SK-N-SH (cell line): ENCODE measurements around the gene PTGFRN.

Source experiments
- EP300 ChIP-seq, 2 experiments: IDR thresholded peaks; 2 replicates each; pipeline versions ENCODE4 v1.4.0 to v1.6.1; 2012; ENCODE audit warnings: borderline replicate concordance in 1 of 2, low read depth in 1 of 2, low read length in 1 of 2
- EZH2phosphoT487 ChIP-seq: fragments of 200-600 bp; sonication (generic); IDR thresholded peaks from 2 replicates; pipeline ENCODE4 v1.6.1; 2017; ENCODE audit warnings: low read depth, mixed run types, mild to moderate bottlenecking, antibody characterized with exemption, moderate library complexity, borderline replicate concordance
- FOSL2 ChIP-seq: IDR thresholded peaks from 2 replicates; pipeline ENCODE4 v1.4.0; 2012; ENCODE audit warnings: low read depth, mild to moderate bottlenecking, moderate library complexity, borderline replicate concordance
- JUND ChIP-seq: IDR thresholded peaks from 2 replicates; pipeline ENCODE4 v1.4.0; 2012
- MXI1 ChIP-seq: IDR thresholded peaks from 2 replicates; pipeline ENCODE4 v1.6.1; 2012; ENCODE audit warnings: mild to moderate bottlenecking, low read depth, low read length, improper control_type of control experiment
- NRF1 ChIP-seq: IDR thresholded peaks from 2 replicates; pipeline ENCODE4 v1.6.1; 2012; ENCODE audit warnings: low read depth, mild to moderate bottlenecking, low read length
- POLR2AphosphoS5 ChIP-seq: IDR thresholded peaks from 2 replicates; pipeline ENCODE4 v1.6.1; 2012; ENCODE audit warnings: low read depth, low read length
- RAD21 ChIP-seq: IDR thresholded peaks from 2 replicates; pipeline ENCODE4 v1.6.1; 2012; ENCODE audit warnings: mild to moderate bottlenecking, low read length
- RXRA ChIP-seq: IDR thresholded peaks from 2 replicates; pipeline ENCODE4 v1.4.0; 2012; ENCODE audit warnings: low read depth, mild to moderate bottlenecking, borderline replicate concordance
- SIN3A ChIP-seq: IDR thresholded peaks from 2 replicates; pipeline ENCODE4 v1.6.1; 2012; ENCODE audit warnings: low read depth, mild to moderate bottlenecking, low read length, moderate library complexity, borderline replicate concordance
- TAF1 ChIP-seq: IDR thresholded peaks from 2 replicates; pipeline ENCODE4 v1.6.1; 2012; ENCODE audit warnings: low read depth, mild to moderate bottlenecking, low read length, moderate library complexity, borderline replicate concordance
- TF ChIP-seq, protein P1 (sequence below): fragments of 200-600 bp; sonication (generic); IDR thresholded peaks from 2 replicates; pipeline ENCODE4 v1.6.1; 2017; ENCODE audit warnings: antibody characterized with exemption, mild to moderate bottlenecking, moderate library complexity
- TF ChIP-seq, protein P2 (sequence below): IDR thresholded peaks from 2 replicates; pipeline ENCODE4 v1.6.1; 2012; ENCODE audit warnings: mild to moderate bottlenecking, low read depth, low read length, moderate library complexity
- TF ChIP-seq, protein P3 (sequence below): IDR thresholded peaks from 2 replicates; pipeline ENCODE4 v1.4.0; 2012; ENCODE audit warnings: low read depth, borderline replicate concordance

DNA sequence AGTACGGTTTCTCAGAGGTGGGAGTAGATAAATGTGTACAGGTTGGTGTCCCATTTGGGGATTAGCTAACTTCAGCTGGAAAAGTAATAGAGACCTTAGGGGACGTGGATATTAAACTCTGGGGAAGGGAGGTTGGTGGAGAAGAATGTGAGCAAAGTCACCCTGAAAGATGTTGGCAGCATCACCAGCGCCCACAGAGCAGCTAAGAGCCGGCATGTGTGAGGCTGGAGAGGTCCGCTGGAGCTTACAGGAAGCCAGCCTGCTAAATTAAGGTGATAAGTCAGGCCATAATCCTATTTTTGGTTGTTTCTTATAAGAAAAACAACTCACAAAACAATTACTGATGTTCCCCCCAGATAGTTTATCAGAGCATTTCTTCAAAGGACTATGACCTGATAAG is 12.2 kb downstream of the PTGFRN start:
- TF ChIP-seq, protein P1, sequence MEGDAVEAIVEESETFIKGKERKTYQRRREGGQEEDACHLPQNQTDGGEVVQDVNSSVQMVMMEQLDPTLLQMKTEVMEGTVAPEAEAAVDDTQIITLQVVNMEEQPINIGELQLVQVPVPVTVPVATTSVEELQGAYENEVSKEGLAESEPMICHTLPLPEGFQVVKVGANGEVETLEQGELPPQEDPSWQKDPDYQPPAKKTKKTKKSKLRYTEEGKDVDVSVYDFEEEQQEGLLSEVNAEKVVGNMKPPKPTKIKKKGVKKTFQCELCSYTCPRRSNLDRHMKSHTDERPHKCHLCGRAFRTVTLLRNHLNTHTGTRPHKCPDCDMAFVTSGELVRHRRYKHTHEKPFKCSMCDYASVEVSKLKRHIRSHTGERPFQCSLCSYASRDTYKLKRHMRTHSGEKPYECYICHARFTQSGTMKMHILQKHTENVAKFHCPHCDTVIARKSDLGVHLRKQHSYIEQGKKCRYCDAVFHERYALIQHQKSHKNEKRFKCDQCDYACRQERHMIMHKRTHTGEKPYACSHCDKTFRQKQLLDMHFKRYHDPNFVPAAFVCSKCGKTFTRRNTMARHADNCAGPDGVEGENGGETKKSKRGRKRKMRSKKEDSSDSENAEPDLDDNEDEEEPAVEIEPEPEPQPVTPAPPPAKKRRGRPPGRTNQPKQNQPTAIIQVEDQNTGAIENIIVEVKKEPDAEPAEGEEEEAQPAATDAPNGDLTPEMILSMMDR = no peak
- TF ChIP-seq FOSL2 (no peak), JUND (no peak), POLR2AphosphoS5 (no peak), EP300 (IDR thresholded peaks at IDR 0.05; ENCODE audit: borderline replicate concordance in 1 of 2, low read depth in 1 of 2, low read length in 1 of 2) (no peak), SIN3A (no peak), MXI1 (no peak), NRF1 (no peak), RAD21 (no peak), TAF1 (no peak), EZH2phosphoT487 (no peak), RXRA (no peak)
- TF ChIP-seq, protein P2, sequence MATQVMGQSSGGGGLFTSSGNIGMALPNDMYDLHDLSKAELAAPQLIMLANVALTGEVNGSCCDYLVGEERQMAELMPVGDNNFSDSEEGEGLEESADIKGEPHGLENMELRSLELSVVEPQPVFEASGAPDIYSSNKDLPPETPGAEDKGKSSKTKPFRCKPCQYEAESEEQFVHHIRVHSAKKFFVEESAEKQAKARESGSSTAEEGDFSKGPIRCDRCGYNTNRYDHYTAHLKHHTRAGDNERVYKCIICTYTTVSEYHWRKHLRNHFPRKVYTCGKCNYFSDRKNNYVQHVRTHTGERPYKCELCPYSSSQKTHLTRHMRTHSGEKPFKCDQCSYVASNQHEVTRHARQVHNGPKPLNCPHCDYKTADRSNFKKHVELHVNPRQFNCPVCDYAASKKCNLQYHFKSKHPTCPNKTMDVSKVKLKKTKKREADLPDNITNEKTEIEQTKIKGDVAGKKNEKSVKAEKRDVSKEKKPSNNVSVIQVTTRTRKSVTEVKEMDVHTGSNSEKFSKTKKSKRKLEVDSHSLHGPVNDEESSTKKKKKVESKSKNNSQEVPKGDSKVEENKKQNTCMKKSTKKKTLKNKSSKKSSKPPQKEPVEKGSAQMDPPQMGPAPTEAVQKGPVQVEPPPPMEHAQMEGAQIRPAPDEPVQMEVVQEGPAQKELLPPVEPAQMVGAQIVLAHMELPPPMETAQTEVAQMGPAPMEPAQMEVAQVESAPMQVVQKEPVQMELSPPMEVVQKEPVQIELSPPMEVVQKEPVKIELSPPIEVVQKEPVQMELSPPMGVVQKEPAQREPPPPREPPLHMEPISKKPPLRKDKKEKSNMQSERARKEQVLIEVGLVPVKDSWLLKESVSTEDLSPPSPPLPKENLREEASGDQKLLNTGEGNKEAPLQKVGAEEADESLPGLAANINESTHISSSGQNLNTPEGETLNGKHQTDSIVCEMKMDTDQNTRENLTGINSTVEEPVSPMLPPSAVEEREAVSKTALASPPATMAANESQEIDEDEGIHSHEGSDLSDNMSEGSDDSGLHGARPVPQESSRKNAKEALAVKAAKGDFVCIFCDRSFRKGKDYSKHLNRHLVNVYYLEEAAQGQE = no peak
- TF ChIP-seq, protein P3, sequence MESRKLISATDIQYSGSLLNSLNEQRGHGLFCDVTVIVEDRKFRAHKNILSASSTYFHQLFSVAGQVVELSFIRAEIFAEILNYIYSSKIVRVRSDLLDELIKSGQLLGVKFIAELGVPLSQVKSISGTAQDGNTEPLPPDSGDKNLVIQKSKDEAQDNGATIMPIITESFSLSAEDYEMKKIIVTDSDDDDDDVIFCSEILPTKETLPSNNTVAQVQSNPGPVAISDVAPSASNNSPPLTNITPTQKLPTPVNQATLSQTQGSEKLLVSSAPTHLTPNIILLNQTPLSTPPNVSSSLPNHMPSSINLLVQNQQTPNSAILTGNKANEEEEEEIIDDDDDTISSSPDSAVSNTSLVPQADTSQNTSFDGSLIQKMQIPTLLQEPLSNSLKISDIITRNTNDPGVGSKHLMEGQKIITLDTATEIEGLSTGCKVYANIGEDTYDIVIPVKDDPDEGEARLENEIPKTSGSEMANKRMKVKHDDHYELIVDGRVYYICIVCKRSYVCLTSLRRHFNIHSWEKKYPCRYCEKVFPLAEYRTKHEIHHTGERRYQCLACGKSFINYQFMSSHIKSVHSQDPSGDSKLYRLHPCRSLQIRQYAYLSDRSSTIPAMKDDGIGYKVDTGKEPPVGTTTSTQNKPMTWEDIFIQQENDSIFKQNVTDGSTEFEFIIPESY = no peak
